ENCODE data around the gene C2orf49. TPM values are rescaled to one million over a fixed set of nuclear protein-coding genes. Genes with fewer than 3 reads are reported as not detected.

Gene C2orf49
- total RNA-seq, 1 donor: 18.1 TPM

DNA sequence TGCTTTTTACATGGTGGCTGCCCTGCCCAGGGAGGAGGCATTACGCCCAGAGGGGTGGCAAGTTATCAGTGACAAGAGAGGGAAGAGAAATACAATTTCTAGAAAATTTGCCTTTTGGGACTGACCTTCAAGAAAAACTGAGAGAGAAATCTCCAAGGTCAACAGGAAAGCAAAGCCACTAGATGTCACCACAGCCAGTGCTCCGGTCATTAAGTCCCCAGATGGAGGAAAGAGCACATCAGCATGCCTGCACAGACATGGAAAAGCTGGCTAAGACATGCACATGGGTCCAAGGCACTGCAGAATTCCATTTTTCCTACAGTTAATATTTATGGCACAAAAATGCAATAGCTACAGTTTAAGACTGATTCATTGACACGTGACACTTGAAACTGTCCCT is 40.5 kb downstream of the C2orf49 start:
- TF ChIP-seq, protein P1, sequence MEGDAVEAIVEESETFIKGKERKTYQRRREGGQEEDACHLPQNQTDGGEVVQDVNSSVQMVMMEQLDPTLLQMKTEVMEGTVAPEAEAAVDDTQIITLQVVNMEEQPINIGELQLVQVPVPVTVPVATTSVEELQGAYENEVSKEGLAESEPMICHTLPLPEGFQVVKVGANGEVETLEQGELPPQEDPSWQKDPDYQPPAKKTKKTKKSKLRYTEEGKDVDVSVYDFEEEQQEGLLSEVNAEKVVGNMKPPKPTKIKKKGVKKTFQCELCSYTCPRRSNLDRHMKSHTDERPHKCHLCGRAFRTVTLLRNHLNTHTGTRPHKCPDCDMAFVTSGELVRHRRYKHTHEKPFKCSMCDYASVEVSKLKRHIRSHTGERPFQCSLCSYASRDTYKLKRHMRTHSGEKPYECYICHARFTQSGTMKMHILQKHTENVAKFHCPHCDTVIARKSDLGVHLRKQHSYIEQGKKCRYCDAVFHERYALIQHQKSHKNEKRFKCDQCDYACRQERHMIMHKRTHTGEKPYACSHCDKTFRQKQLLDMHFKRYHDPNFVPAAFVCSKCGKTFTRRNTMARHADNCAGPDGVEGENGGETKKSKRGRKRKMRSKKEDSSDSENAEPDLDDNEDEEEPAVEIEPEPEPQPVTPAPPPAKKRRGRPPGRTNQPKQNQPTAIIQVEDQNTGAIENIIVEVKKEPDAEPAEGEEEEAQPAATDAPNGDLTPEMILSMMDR (IDR thresholded peaks at IDR 0.05; ENCODE audit: extremely low read depth, low read depth, low read length): no peak
- Histone ChIP-seq H3K4me3 (ENCODE audit: insufficient read depth, low read length) (no peak overlapping the region), H2AFZ (ENCODE audit: low read length) (no peak overlapping the region), H3K27ac (ENCODE audit: low read depth, low read length) (peak overlapping the region; percentile 90), H3K27me3 (ENCODE audit: insufficient read depth, low read length) (no peaks in the 10 kb centered on the region), H3K4me1 (ENCODE audit: insufficient read depth, low read length) (peaks cover 99% of the 10 kb centered on the region), H3K9me3 (ENCODE audit: low read depth, low read length) (no peaks in the 10 kb centered on the region), H3K4me2 (ENCODE audit: insufficient read depth, low read length) (peak overlapping the region; percentile 20), H3K79me2 (ENCODE audit: insufficient read depth, low read length) (peaks cover 95% of the 10 kb centered on the region), H4K20me1 (ENCODE audit: insufficient read depth, low read length) (peaks cover 84% of the 10 kb centered on the region), H3K36me3 (ENCODE audit: insufficient read depth, low read length) (peaks cover 98% of the 10 kb centered on the region)
- DNase-seq (ENCODE audit: insufficient read length, low spot score, missing footprints): no peak

DNA sequence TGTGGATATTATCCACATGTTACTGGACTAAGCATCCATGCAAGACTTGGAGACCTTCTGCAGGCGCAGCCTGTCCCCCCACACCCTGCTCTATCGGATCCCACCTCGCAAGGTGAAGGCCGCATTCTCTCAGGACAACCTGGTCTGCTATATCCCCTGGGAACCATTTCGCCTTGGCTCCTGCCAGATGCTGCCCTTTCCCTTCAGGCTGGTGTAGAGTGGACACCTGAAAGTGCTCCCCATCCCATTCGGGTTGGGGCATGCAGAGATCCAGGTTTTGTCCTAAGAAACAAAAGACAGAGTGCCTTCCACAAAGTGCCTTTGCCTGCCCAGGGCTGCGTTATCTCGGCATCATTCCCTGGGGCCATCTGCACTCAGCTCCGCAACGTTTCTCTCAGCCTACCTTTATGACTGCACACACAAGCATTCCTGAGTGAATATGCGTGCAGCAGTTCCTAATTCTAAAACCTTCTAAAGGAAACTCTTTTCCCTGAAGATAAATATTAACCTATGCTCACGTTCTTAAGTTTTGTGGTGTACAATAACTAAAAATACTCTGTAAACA is 41.0 kb downstream of the C2orf49 start:
- Histone ChIP-seq H3K4me3 (ENCODE audit: insufficient read depth, low read length) (no peak overlapping the region), H3K27ac (ENCODE audit: low read depth, low read length) (peak overlapping the region; percentile 90), H3K36me3 (ENCODE audit: insufficient read depth, low read length) (peaks cover 98% of the 10 kb centered on the region), H4K20me1 (ENCODE audit: insufficient read depth, low read length) (peaks cover 82% of the 10 kb centered on the region), H3K79me2 (ENCODE audit: insufficient read depth, low read length) (peaks cover 95% of the 10 kb centered on the region), H3K4me2 (ENCODE audit: insufficient read depth, low read length) (peak overlapping the region; percentile 20), H3K4me1 (ENCODE audit: insufficient read depth, low read length) (peaks cover 98% of the 10 kb centered on the region), H2AFZ (ENCODE audit: low read length) (no peak overlapping the region), H3K27me3 (ENCODE audit: insufficient read depth, low read length) (no peaks in the 10 kb centered on the region), H3K9me3 (ENCODE audit: low read depth, low read length) (no peaks in the 10 kb centered on the region)
- DNase-seq (ENCODE audit: insufficient read length, low spot score, missing footprints): no peak
- TF ChIP-seq, protein P1 (IDR thresholded peaks at IDR 0.05; ENCODE audit: extremely low read depth, low read depth, low read length): no peak

DNA sequence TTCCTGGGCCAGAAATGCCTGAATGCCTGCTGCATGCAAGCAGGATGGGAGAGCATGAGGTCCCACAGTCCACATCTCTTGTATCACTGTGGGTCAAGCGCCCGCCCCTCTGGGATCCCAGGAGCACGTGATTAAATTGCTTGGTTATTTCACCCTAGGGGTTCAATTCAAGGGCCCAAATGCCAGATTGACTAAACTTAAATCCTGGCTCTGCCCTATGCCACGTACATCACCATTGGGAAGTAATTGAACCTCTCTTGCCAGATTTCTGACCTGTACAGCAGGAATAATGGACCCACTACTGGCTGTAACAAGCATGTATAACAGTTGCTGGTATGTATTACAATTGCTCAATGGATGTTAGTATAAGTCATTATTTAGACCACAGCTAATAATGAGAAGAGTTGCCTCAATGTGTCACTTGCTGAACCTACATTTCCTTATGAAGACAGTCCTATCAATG is 41.6 kb downstream of the C2orf49 start:
- H3K79me2 ChIP-seq (ENCODE audit: insufficient read depth, low read length): peaks cover 95% of the 10 kb centered on the region
- no peak overlapping the region for H2AFZ ChIP-seq (ENCODE audit: low read length)
- no peaks in the 10 kb centered on the region for H3K9me3 ChIP-seq (ENCODE audit: low read depth, low read length)
- peaks cover 82% of the 10 kb centered on the region for H4K20me1 ChIP-seq (ENCODE audit: insufficient read depth, low read length)
- DNase-seq (ENCODE audit: insufficient read length, low spot score, missing footprints): no peak
- peak overlapping the region; percentile 20 for H3K4me2 ChIP-seq (ENCODE audit: insufficient read depth, low read length)
- peak overlapping the region; percentile 90 for H3K27ac ChIP-seq (ENCODE audit: low read depth, low read length)
- peaks cover 98% of the 10 kb centered on the region for H3K36me3 ChIP-seq (ENCODE audit: insufficient read depth, low read length)
- H3K4me1 ChIP-seq (ENCODE audit: insufficient read depth, low read length): peaks cover 98% of the 10 kb centered on the region
- no peaks in the 10 kb centered on the region for H3K27me3 ChIP-seq (ENCODE audit: insufficient read depth, low read length)
- no peak overlapping the region for H3K4me3 ChIP-seq (ENCODE audit: insufficient read depth, low read length)
- TF ChIP-seq, protein P1 (IDR thresholded peaks at IDR 0.05; ENCODE audit: extremely low read depth, low read depth, low read length): no peak

DNA sequence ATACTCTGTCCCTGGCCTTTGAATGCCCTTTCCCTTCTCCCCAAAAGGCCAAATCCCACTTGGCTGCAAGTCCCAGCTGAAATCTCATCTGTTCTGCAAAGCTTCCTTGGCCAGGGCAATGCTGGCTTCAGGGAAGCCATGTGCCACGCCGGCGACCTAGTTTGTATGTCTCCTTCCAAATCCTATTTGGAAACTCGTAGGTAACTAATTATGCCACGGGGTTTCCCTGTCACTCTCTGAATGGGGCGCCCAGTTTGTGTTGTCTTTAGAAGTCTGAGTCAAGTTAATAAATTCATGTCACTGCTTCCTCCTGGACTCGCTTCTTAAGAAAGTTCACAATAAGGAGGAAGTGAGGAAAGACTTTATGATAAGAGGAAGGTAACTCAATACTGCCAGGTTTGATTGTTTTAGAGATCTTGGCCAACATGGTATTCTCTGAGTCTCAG is 42.4 kb downstream of the C2orf49 start:
- no peak for DNase-seq (ENCODE audit: insufficient read length, low spot score, missing footprints)
- H3K4me1 ChIP-seq (ENCODE audit: insufficient read depth, low read length): peaks cover 97% of the 10 kb centered on the region

More for the DNA sequence above, 42.4 kb downstream of the C2orf49 start:
- no peaks in the 10 kb centered on the region for H3K27me3 ChIP-seq (ENCODE audit: insufficient read depth, low read length)
- H3K79me2 ChIP-seq (ENCODE audit: insufficient read depth, low read length): peaks cover 95% of the 10 kb centered on the region
- H4K20me1 ChIP-seq (ENCODE audit: insufficient read depth, low read length): peaks cover 78% of the 10 kb centered on the region
- H3K27ac ChIP-seq (ENCODE audit: low read depth, low read length): peak overlapping the region; percentile 90
- no peaks in the 10 kb centered on the region for H3K9me3 ChIP-seq (ENCODE audit: low read depth, low read length)
- H3K4me2 ChIP-seq (ENCODE audit: insufficient read depth, low read length): no peak overlapping the region
- H2AFZ ChIP-seq (ENCODE audit: low read length): no peak overlapping the region
- H3K4me3 ChIP-seq (ENCODE audit: insufficient read depth, low read length): no peak overlapping the region
- peaks cover 98% of the 10 kb centered on the region for H3K36me3 ChIP-seq (ENCODE audit: insufficient read depth, low read length)
- TF ChIP-seq, protein P1 (IDR thresholded peaks at IDR 0.05; ENCODE audit: extremely low read depth, low read depth, low read length): no peak
